A673 (cell line): ENCODE results near the gene SLC16A3. TPM values are rescaled to one million over a fixed set of nuclear protein-coding genes. Genes with fewer than 3 reads are reported as not detected.
A peak's percentile ranks its signal among the peaks of the same experiment; 100 is the strongest.

Experiments used
- BruUV-seq: library from RNA; stranded (reverse); fragments of 400-500 nt; replicated peaks from 2 replicates; lab custom pipeline; 2021; lab: Mats Ljungman, UMichigan
- CTCF ChIA-PET: fragments of 300-600 bp; sonication (Branson Sonifier 250); formaldehyde crosslinking; loops from one replicate; lab custom pipeline; 2022; ENCODE audit warnings: antibody characterized with exemption; lab: Charles Lee
- POLR2A ChIA-PET: fragments of 300-600 bp; sonication (Branson Sonifier 250); formaldehyde crosslinking; loops from one replicate; lab custom pipeline; 2022; ENCODE audit warnings: antibody characterized with exemption; ENCODE audit not compliant: low non-redundant PET; lab: Charles Lee
- DNase-seq: peaks from one replicate; pipeline ENCODE4 v3.0.0-alpha.2; 2015; ENCODE audit warnings: low spot score
- H3K27ac ChIP-seq: fragments of 200-600 bp; sonication (generic); 2 replicates; pipeline ENCODE4 v1.5.1; 2016; ENCODE audit warnings: mixed run types, low read depth, mild to moderate bottlenecking, mixed read lengths, antibody characterized with exemption, low read length; ENCODE audit not compliant: poor library complexity, severe bottlenecking
- H3K27me3 ChIP-seq: fragments of 200-600 bp; sonication (generic); replicated peaks from 2 replicates; pipeline ENCODE4 v1.6.1; 2017; ENCODE audit warnings: mixed run types, low read depth, mild to moderate bottlenecking, mixed read lengths, antibody characterized with exemption, low read length; ENCODE audit not compliant: insufficient read depth, poor library complexity
- H3K36me3 ChIP-seq: fragments of 200-600 bp; sonication (generic); 2 replicates; pipeline ENCODE4 v1.6.1; 2016; ENCODE audit warnings: mixed run types, mild to moderate bottlenecking, mixed read lengths, antibody characterized with exemption, low read length; ENCODE audit not compliant: insufficient read depth, poor library complexity, severe bottlenecking
- H3K4me1 ChIP-seq: fragments of 200-600 bp; sonication (generic); 2 replicates; pipeline ENCODE4 v1.6.1; 2017; ENCODE audit warnings: mixed run types, mild to moderate bottlenecking, mixed read lengths, antibody characterized with exemption, low read length; ENCODE audit not compliant: insufficient read depth, poor library complexity, severe bottlenecking
- H3K4me3 ChIP-seq: fragments of 200-600 bp; sonication (generic); 2 replicates; pipeline ENCODE4 v1.5.1; 2016; ENCODE audit warnings: low read depth, mixed run types, mild to moderate bottlenecking, mixed read lengths, low read length; ENCODE audit not compliant: poor library complexity, severe bottlenecking
- H3K9me3 ChIP-seq: fragments of 200-600 bp; sonication (generic); 2 replicates; pipeline ENCODE4 v1.6.1; 2016; ENCODE audit warnings: mixed run types, low read depth, mild to moderate bottlenecking, mixed read lengths, antibody characterized with exemption, low read length; ENCODE audit not compliant: poor library complexity, severe bottlenecking
- EZH2 ChIP-seq: fragments of 200-600 bp; sonication (generic); IDR thresholded peaks from 2 replicates; pipeline ENCODE4 v1.6.1; 2017; ENCODE audit warnings: borderline replicate concordance, low read depth, mild to moderate bottlenecking, mixed read lengths, antibody characterized with exemption, low read length; ENCODE audit not compliant: poor library complexity, severe bottlenecking
- intact Hi-C: fragments of 100-400 bp; cut with micrococcal nuclease; formaldehyde crosslinking; loops from one replicate; pipeline ENCODE4 v1.10.0; 2022; ENCODE audit not compliant: unreplicated experiment
- total RNA-seq: library from RNA; stranded (reverse); gene quantifications from 2 replicates; pipeline ENCODE4 v1.2.3, GENCODE V29; 2021
- TF ChIP-seq, protein P1 (sequence below): fragments of 300-800, 200-600 bp; sonication (generic); conservative IDR thresholded peaks from 2 replicates; pipeline ENCODE4 v1.5.1; 2017; ENCODE audit warnings: low read depth, mild to moderate bottlenecking, antibody characterized with exemption, low read length, moderate library complexity, mixed read lengths

Gene SLC16A3
- total RNA-seq, 1 experiment from 2014 or later, result 0.97 TPM

DNA sequence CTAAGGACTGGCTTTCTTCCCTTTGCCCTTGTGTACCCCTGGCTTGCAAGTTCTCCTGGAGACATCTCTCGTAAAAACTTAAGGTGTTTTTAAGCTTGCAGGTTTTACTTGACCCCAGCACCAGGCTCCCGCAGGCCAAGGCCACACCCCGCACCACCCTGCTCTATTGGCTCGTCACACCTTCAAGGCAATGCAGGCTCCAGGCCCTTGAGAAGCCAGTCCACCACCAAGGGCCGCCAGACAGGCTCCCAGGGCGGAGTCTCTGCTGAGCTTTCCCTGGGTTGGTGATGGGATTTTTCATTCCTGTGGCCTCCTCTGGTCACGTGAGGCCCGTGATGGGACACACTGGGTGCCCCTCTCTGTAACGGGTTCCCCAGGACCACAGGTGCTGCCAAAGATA lies 34.8 kb downstream of the SLC16A3 start:
- Histone ChIP-seq H3K36me3 (peaks cover 84% of the 10 kb centered on the region), H3K27me3 (no peaks in the 10 kb centered on the region), H3K4me3 (no peak overlapping the region), H3K9me3 (no peaks in the 10 kb centered on the region), H3K27ac (no peak overlapping the region), H3K4me1 (no peaks in the 10 kb centered on the region)
- CTCF ChIA-PET, result no interaction called here
- no peak for TF ChIP-seq EZH2
- TF ChIP-seq, protein P1, sequence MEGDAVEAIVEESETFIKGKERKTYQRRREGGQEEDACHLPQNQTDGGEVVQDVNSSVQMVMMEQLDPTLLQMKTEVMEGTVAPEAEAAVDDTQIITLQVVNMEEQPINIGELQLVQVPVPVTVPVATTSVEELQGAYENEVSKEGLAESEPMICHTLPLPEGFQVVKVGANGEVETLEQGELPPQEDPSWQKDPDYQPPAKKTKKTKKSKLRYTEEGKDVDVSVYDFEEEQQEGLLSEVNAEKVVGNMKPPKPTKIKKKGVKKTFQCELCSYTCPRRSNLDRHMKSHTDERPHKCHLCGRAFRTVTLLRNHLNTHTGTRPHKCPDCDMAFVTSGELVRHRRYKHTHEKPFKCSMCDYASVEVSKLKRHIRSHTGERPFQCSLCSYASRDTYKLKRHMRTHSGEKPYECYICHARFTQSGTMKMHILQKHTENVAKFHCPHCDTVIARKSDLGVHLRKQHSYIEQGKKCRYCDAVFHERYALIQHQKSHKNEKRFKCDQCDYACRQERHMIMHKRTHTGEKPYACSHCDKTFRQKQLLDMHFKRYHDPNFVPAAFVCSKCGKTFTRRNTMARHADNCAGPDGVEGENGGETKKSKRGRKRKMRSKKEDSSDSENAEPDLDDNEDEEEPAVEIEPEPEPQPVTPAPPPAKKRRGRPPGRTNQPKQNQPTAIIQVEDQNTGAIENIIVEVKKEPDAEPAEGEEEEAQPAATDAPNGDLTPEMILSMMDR, result no peak
- no TSS peak for BruUV-seq
- intact Hi-C loops, result no loop called here
- POLR2A ChIA-PET, result no interaction called here
- DNase-seq, result no peak

DNA sequence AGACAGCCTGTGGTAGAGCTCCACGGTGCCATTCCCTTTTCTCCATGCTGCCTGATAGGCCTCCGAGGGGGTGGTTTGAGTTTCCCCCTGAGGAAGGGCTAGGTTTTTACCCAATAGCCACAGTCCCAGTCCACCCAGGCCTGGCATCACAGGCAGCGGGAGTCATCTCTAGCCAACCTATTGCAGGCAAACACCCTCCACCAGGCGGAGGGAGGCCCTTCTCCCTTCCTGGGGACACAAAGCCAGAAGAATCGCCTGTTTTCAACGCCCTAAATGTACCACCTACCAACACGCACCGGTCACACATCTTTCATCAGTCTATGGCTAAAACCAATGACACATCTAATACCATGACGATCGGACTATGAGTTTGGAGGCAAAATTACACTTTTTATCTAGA lies 37.3 kb downstream of the SLC16A3 start:
- ChIA-PET CTCF (no interaction called here), POLR2A (no interaction called here)
- no peak overlapping the region for H3K27ac ChIP-seq
- BruUV-seq, result no TSS peak
- no peak for TF ChIP-seq EZH2
- TF ChIP-seq, protein P1, result no peak
- peaks cover 88% of the 10 kb centered on the region for H3K36me3 ChIP-seq
- DNase-seq, result no peak
- no peaks in the 10 kb centered on the region for H3K9me3 ChIP-seq
- intact Hi-C loops, result no loop called here
- H3K4me3 ChIP-seq, result no peak overlapping the region
- no peaks in the 10 kb centered on the region for H3K27me3 ChIP-seq
- no peaks in the 10 kb centered on the region for H3K4me1 ChIP-seq

GRCh38 chr17:82267575-82268379 lies 38.9 kb downstream of the SLC16A3 start:
- peak overlapping the region; percentile 49 for H3K27ac ChIP-seq

More at GRCh38 chr17:82267575-82268379, 38.9 kb downstream of the SLC16A3 start:
- Histone ChIP-seq H3K27me3 (no peaks in the 10 kb centered on the region), H3K9me3 (no peaks in the 10 kb centered on the region), H3K36me3 (peaks cover 82% of the 10 kb centered on the region), H3K4me1 (peaks cover 4% of the 10 kb centered on the region), H3K4me3 (no peak overlapping the region)
- no peak for DNase-seq
- TF ChIP-seq, protein P1, result no peak
- no peak for TF ChIP-seq EZH2
- intact Hi-C loops, result no loop called here
- ChIA-PET CTCF (no interaction called here), POLR2A (no interaction called here)
- no TSS peak for BruUV-seq
